Body of pancreas (tissue), 4 donors: ENCODE results near the gene DEDD2. TPM values are rescaled to one million over a fixed set of nuclear protein-coding genes. Genes with fewer than 3 reads are reported as not detected.
A peak's percentile ranks its signal among the peaks of the same experiment; 100 is the strongest.

ENCODE experiments used
- ATAC-seq: fragments of 150-250 bp; one replicate; pipeline ENCODE4 v1.9.1; 2016
- DNase-seq, 4 donors: peaks; one replicate each; pipeline ENCODE4 v3.0.0-alpha.2; 2019
- H3K27ac ChIP-seq, 4 donors: fragments of 200-600 bp; sonication (generic); 1 replicate in 3 of 4; 2 replicates in 1 of 4; pipeline versions ENCODE4 v1.5.1 to v1.6.1; 2016 to 2019; ENCODE audit warnings: mild to moderate bottlenecking in 1 of 4, mixed read lengths in 1 of 4, moderate library complexity in 1 of 4
- H3K27me3 ChIP-seq, 2 donors: fragments of 200-600 bp; sonication (generic); one replicate each; pipeline ENCODE4 v1.6.0; 2016; ENCODE audit warnings: mild to moderate bottlenecking in 1 of 2
- H3K36me3 ChIP-seq, 2 donors: fragments of 200-600 bp; sonication (generic); replicated peaks in 1 of 2; 2 replicates each; pipeline ENCODE4 v1.5.1; 2016; ENCODE audit warnings: low read depth in 2 of 2; ENCODE audit not compliant: insufficient read depth in 1 of 2
- H3K4me1 ChIP-seq: fragments of 200-600 bp; sonication (generic); one replicate; pipeline ENCODE4 v1.6.0; 2016
- H3K4me3 ChIP-seq, 2 donors: fragments of 200-600 bp; sonication (generic); 1 replicate in 1 of 2; 2 replicates in 1 of 2; pipeline ENCODE4 v1.5.1; 2016 to 2019
- H3K9me3 ChIP-seq, 3 donors: fragments of 200-600 bp; sonication (generic); 1 replicate in 2 of 3; 2 replicates in 1 of 3; pipeline ENCODE4 v1.5.1; 2016
- CTCF ChIP-seq, 7 experiments: fragments of 450-650 bp in 4 of 7; fragments of 200-600 bp in 3 of 7; sonication (generic) in 3 of 7; IDR thresholded peaks; one replicate each; pipeline ENCODE4 v1.5.1; 2016 to 2019; ENCODE audit warnings: antibody characterized with exemption in 7 of 7
- POLR2A ChIP-seq, 3 donors: fragments of 450-650 bp; IDR thresholded peaks; one replicate each; pipeline ENCODE4 v1.6.1; 2016; ENCODE audit warnings: antibody characterized with exemption in 3 of 3, mild to moderate bottlenecking in 2 of 3
- WGBS, 2 donors: methylation state at CpG; one replicate each; pipeline ENCODE4 v1.1.5; 2017; 5-methylcytosine and 5-hydroxymethylcytosine counted together
- intact Hi-C: fragments of 100-400 bp; cut with DNase I; formaldehyde crosslinking; loops from one replicate; pipeline ENCODE4 v1.15.1; 2023
- total RNA-seq, 2 donors: library from RNA; depleted of rRNA; stranded (reverse); fragments of >200 nt; gene quantifications; one replicate each; pipeline ENCODE4 v1.1.0, GENCODE V29; 2016

Gene DEDD2
- total RNA-seq, 2 donors from 2014 or later, result 34.8 to 44.2 TPM

- Histone ChIP-seq H3K9me3 (no peaks in the 10 kb centered on the region), H3K27ac (peak overlapping the region; percentile 94 to 99 (median 98)), H3K36me3 (no peaks in the 10 kb centered on the region), H3K4me3 (peak overlapping the region in 1 of 2 donors; percentile 37), H3K4me1 (peaks cover 24% of the 10 kb centered on the region), H3K27me3 (no peaks in the 10 kb centered on the region)
- no peak for ATAC-seq
- 13 to 15% methylated on average over 15 to 38 of the region's 38 CpGs for WGBS, 2 donors
- TF ChIP-seq CTCF (IDR thresholded peaks at IDR 0.05) (no peak), POLR2A (IDR thresholded peaks at IDR 0.05) (peak in 2 of 3 donors; percentile 35 to 48)
- intact Hi-C loops, result no loop called here
- peak in 3 of 4 donors; percentile 38 to 46 (median 41) for DNase-seq
Measured at GRCh38 chr19:42255766-42256745, 38.6 kb upstream of the DEDD2 start.

GRCh38 chr19:42254850-42255765 lies 37.6 kb upstream of the DEDD2 start, which contains the start of gene ERF:
ERF (minus strand) TSS chr19:42255128; CDS start chr19:42254999, 129 bp downstream.
- peak; percentile 77 to 98 (median 89) for TF ChIP-seq POLR2A (IDR thresholded peaks at IDR 0.05)
- TF ChIP-seq CTCF (IDR thresholded peaks at IDR 0.05), result no peak
- H3K4me1 ChIP-seq, result peaks cover 34% of the 10 kb centered on the region
- H3K9me3 ChIP-seq, result no peaks in the 10 kb centered on the region
- H3K27me3 ChIP-seq, result no peaks in the 10 kb centered on the region
- WGBS, 2 donors, result 0 to 1% methylated on average over 3 to 64 of the region's 75 CpGs
- H3K27ac ChIP-seq, result peak within 1 kb of the TSS; percentile 94 to 99 (median 98)
- DNase-seq, result peak; percentile 95 to 96 (median 96)
- intact Hi-C loops, result no loop called here
- ATAC-seq, result peak; percentile 88
- H3K4me3 ChIP-seq, result peak within 1 kb of the TSS; percentile 61 to 92
- H3K36me3 ChIP-seq, result no peaks in the 10 kb centered on the region

- Histone ChIP-seq H3K4me1 (peaks cover 36% of the 10 kb centered on the region), H3K4me3 (peak overlapping the region; percentile 61 to 92), H3K36me3 (no peaks in the 10 kb centered on the region), H3K27me3 (no peaks in the 10 kb centered on the region), H3K9me3 (no peaks in the 10 kb centered on the region), H3K27ac (peak overlapping the region; percentile 94 to 99 (median 98))
- 0 to 1% methylated on average over 23 to 62 of the region's 70 CpGs for WGBS, 2 donors
- DNase-seq, result peak; percentile 77 to 86 (median 80)
- TF ChIP-seq CTCF (IDR thresholded peaks at IDR 0.05), result peak in 1 of 7 experiments; percentile 5
- TF ChIP-seq POLR2A (IDR thresholded peaks at IDR 0.05), result no peak
- ATAC-seq, result peak; percentile 45
- intact Hi-C loops, result no loop called here
Measured at GRCh38 chr19:42254089-42254849, 36.8 kb upstream of the DEDD2 start.
